HepG2 (cell line): ENCODE data around the gene ADARB1. TPM values are rescaled to one million over a fixed set of nuclear protein-coding genes. Genes with fewer than 3 reads are reported as not detected.

Experiments
- GATAD2A ChIP-seq: IDR thresholded peaks from 2 replicates; pipeline ENCODE4 v1.6.1; 2016
- MTF2 ChIP-seq: sonication (generic); formaldehyde crosslinking; IDR thresholded peaks from 2 replicates; pipeline ENCODE4 v1.5.0; 2020; ENCODE audit warnings: missing genetic modification reagents, borderline replicate concordance
- MXD4 ChIP-seq: IDR thresholded peaks from 2 replicates; pipeline ENCODE4 v1.6.1; 2016; ENCODE audit warnings: mild to moderate bottlenecking, missing biosample characterization, missing genetic modification reagents
- SMC3 ChIP-seq: IDR thresholded peaks from 2 replicates; pipeline ENCODE4 v1.6.1; 2011; ENCODE audit warnings: low read length, improper control_type of control experiment
- ZNF597 ChIP-seq: sonication (generic); formaldehyde crosslinking; IDR thresholded peaks from 2 replicates; pipeline ENCODE4 v1.5.0; 2020; ENCODE audit warnings: missing genetic modification reagents
- polyA plus RNA-seq, 8 experiments: library from polyadenylated mRNA; depleted of rRNA in 3 of 8; stranded (reverse) in 7 of 8; unstranded in 1 of 8; fragments of >200 nt; fragmentation: Illumina TruSeq in 4 of 8; extraction: Trizol in 4 of 8; gene quantifications; 2 replicates each; pipeline versions ENCODE4 v1.2.1 to v1.2.3, GENCODE V29; 2011 to 2016; ENCODE audit warnings: low read depth in 4 of 8, missing spikeins in 1 of 8, mixed read lengths in 1 of 8; ENCODE audit not compliant: insufficient read depth in 1 of 8
- total RNA-seq, 5 experiments: library from RNA; depleted of rRNA; stranded (reverse); fragments of >200 nt; fragmentation: Illumina TruSeq; extraction: Trizol; gene quantifications; 2 replicates each; pipeline ENCODE4 v1.2.3, GENCODE V29; 2016; ENCODE audit warnings: low read depth in 1 of 5
- TF ChIP-seq, protein P1 (sequence below): sonication (generic); formaldehyde crosslinking; IDR thresholded peaks from 2 replicates; pipeline ENCODE4 v1.5.1; 2020; ENCODE audit warnings: mild to moderate bottlenecking, missing genetic modification reagents, moderate library complexity

Gene ADARB1
- total and polyA plus RNA-seq, 2 of the 13 experiments (the other 11 are each of a cell fraction or from before 2014, with no cell fraction given) = 6.6 to 10.0 TPM

DNA sequence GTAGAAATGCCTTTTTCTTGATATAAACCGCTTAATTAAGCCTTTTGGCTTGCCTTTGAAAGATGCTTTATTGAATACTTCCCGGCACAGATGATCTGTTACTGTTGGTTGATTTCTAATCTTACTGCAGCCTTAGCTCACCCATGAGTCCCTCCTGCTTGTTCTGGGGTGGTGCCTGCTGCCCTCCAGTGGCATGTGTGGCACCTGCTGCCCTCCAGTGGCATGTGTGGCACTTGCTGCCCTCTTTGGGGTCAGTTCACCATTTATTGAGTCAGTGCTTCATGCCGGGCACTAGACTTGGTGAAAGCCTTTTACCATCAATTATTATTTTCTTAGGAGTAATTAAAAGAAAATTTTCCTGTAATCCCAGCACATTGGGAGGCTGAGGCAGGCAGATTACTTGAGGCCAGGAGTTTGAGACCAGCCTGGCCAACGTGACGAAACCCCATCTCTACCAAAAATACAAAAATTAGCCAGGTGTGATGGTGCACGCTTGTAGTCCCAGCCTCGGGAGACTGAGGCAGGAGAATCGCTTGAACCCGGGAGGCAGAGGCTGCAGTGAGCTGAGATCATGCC lies 54.3 kb downstream of the ADARB1 start (continued):
- TF ChIP-seq, protein P1, sequence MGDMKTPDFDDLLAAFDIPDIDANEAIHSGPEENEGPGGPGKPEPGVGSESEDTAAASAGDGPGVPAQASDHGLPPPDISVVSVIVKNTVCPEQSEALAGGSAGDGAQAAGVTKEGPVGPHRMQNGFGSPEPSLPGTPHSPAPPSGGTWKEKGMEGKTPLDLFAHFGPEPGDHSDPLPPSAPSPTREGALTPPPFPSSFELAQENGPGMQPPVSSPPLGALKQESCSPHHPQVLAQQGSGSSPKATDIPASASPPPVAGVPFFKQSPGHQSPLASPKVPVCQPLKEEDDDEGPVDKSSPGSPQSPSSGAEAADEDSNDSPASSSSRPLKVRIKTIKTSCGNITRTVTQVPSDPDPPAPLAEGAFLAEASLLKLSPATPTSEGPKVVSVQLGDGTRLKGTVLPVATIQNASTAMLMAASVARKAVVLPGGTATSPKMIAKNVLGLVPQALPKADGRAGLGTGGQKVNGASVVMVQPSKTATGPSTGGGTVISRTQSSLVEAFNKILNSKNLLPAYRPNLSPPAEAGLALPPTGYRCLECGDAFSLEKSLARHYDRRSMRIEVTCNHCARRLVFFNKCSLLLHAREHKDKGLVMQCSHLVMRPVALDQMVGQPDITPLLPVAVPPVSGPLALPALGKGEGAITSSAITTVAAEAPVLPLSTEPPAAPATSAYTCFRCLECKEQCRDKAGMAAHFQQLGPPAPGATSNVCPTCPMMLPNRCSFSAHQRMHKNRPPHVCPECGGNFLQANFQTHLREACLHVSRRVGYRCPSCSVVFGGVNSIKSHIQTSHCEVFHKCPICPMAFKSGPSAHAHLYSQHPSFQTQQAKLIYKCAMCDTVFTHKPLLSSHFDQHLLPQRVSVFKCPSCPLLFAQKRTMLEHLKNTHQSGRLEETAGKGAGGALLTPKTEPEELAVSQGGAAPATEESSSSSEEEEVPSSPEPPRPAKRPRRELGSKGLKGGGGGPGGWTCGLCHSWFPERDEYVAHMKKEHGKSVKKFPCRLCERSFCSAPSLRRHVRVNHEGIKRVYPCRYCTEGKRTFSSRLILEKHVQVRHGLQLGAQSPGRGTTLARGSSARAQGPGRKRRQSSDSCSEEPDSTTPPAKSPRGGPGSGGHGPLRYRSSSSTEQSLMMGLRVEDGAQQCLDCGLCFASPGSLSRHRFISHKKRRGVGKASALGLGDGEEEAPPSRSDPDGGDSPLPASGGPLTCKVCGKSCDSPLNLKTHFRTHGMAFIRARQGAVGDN (CRISPR knock-in tag) = peak; percentile 15; the same call in 1 of the 2 replicates
- TF ChIP-seq MXD4 (CRISPR knock-in tag) (no peak), ZNF597 (no peak), SMC3 (peak; percentile 69), MTF2 (CRISPR knock-in tag) (no peak), GATAD2A (CRISPR knock-in tag) (peak; percentile 31; the same call in 1 of the 2 replicates)
